ENCODE results near the gene PDE7B.

DNA sequence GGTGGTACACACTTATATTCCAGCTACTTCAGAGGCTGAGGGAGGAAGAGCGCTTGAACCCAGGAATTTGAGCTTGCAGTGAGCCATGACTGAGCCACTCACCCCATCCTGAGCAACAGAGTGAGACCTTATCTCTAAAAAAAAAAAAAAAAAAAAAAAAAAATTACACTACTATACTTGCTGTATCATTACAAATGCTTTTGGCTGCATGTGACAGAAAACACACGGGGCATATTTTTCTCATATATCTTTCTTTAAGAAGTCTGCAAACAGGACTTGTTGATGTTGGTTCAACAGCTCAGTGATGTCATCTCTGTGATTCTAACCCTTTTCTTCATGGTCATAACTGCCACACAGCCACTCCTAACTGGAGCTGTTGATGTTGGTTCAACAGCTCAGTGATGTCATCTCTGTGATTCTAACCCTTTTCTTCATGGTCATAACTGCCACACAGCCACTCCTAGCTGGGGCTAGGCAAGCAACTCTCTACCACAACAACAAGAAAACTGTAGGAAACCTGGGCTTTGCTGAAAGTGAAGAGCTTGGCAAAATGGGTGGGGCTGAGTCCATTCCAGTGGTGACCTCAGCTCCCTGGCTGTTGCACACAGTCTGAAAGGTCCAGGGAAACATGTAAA lies 378.8 kb downstream of the PDE7B start:
- TF ChIP-seq, protein P1, sequence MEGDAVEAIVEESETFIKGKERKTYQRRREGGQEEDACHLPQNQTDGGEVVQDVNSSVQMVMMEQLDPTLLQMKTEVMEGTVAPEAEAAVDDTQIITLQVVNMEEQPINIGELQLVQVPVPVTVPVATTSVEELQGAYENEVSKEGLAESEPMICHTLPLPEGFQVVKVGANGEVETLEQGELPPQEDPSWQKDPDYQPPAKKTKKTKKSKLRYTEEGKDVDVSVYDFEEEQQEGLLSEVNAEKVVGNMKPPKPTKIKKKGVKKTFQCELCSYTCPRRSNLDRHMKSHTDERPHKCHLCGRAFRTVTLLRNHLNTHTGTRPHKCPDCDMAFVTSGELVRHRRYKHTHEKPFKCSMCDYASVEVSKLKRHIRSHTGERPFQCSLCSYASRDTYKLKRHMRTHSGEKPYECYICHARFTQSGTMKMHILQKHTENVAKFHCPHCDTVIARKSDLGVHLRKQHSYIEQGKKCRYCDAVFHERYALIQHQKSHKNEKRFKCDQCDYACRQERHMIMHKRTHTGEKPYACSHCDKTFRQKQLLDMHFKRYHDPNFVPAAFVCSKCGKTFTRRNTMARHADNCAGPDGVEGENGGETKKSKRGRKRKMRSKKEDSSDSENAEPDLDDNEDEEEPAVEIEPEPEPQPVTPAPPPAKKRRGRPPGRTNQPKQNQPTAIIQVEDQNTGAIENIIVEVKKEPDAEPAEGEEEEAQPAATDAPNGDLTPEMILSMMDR (IDR thresholded peaks at IDR 0.05), result no peak
- TF ChIP-seq POLR2A (IDR thresholded peaks at IDR 0.05) (no peak), EP300 (IDR thresholded peaks at IDR 0.05) (no peak)

Data from tibial nerve (tissue), 4 donors.